Measurements from ENCODE around the gene KRCC1.
"Not testable (repeated sequence)": the region's sequence is repeated elsewhere in the genome, so short reads cannot be mapped to it uniquely, and the experiment has no call there.

KRCC1 gene

DNA sequence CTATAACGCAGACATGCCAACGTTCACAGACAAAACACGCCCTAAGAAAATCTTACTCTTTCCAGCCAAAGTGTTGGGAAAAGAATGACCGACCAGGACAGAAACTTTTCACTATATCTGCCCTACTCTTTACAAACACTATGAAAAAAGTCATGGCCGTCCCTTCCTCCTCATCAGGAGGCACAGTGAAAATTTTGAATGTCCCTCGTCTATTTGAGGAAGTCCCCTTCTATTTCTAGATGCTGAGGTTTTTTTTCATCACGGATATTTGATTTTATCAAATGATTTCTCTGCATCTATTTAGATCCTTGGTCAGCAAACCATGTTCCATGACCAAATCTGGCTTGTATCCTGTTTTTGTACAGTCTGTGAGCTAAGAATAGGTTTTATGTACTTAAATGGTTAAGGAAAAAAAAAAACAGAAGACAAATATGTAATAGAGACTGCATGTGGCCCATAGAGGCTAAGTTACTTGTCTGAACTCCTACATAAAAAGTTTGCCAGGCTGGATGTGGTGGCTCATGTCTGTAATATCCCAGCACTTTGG lies 61.2 kb downstream of the KRCC1 start:
- not testable (repeated sequence) for DNase-seq

DNA sequence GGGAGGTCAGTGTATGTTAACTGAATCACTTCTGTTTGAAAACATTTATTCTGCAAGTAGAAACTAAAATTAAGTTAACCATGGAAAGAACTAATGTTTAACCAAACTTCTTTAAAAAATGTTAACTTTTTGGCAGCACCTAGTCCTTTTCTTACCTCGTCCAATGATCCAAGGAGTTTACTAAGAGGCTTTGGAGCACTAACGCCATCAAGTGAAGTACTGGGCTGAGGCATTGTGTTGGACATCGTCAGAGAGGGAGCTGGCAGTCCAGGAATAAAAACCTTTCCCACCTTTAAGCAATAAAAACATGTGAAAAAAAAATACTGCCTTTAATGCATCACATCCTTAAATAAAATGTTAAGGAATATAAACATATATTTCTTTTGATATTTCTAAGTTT lies 63.0 kb downstream of the KRCC1 start:
- not testable (repeated sequence) for DNase-seq

DNA sequence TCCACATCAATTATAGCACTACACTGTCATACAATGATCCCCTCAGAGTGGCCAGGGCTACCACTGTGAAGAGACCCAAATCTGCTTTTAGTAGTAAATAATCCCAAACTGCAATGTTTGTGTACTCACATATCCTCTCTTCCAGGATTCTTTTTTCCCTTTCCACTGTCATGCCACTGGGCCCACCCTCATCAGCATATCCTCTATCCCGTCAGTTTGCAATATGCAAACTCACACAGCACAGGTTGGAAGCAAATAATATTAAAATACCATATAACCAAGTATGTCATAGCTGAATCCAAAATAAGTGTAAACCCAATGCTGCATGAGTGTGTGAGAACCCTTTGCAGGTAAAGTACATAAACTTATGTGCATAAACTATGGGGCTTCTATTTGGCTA lies 68.1 kb downstream of the KRCC1 start:
- DNase-seq = not testable (repeated sequence)

DNA sequence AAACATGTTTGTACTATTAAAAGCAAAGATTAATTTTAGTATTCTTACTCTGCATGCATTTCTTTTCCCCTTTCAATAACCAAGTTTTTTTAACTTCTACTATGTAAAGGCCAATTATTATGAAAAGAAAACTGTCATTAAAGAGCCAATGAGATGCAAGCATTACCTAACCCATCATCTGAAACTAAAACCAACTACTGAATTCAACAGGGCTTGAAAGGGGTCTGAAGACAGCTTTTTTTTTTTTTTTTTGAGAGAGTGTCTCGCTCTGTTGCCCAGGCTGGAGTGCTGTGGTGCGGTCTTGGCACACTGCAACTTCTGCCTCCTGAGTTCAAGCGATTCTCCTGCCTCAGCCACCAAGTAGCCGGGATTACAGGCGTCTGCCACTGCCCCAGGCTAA lies 69.7 kb downstream of the KRCC1 start:
- DNase-seq = not testable (repeated sequence)

DNA sequence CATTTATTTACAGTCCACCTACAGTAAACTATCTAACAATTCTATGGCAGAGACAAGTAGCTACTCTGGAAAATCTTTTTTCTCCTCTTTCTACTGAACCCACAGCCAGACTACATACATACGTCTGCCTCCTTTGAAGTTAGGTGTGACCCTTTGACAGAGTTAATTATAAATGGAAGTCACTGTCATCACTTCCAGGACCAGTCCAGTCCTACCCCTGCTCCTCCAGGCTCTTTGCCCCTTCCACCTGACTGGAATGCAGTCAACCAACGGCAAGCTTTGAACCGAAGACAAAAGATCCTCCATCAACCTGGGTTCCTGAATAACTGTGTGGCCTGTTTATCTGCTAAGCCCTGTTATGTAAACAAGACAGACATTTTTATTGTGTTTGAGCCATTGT lies 74.4 kb downstream of the KRCC1 start:
- DNase-seq = not testable (repeated sequence)
